Adrenal gland (tissue), 5 donors: ENCODE results near the gene ADAMTS12.

Experiments
- POLR2A ChIP-seq, 2 donors: fragments of 450-650 bp; IDR thresholded peaks; one replicate each; pipeline ENCODE4 v1.6.1; 2017; ENCODE audit warnings: antibody characterized with exemption in 2 of 2, mild to moderate bottlenecking in 2 of 2, moderate library complexity in 1 of 2
- TF ChIP-seq, protein P1 (sequence below), 6 experiments: fragments of 450-650 bp in 4 of 6; fragments of 200-600 bp in 2 of 6; sonication (generic) in 1 of 6; IDR thresholded peaks; 1 replicate in 5 of 6; 2 replicates in 1 of 6; pipeline versions ENCODE4 v1.5.1 to v1.8.0; 2016 to 2021; ENCODE audit warnings: antibody characterized with exemption in 6 of 6, mild to moderate bottlenecking in 2 of 6, moderate library complexity in 1 of 6
- donor health status: DM: no; HTN: no; CAD: no.

DNA sequence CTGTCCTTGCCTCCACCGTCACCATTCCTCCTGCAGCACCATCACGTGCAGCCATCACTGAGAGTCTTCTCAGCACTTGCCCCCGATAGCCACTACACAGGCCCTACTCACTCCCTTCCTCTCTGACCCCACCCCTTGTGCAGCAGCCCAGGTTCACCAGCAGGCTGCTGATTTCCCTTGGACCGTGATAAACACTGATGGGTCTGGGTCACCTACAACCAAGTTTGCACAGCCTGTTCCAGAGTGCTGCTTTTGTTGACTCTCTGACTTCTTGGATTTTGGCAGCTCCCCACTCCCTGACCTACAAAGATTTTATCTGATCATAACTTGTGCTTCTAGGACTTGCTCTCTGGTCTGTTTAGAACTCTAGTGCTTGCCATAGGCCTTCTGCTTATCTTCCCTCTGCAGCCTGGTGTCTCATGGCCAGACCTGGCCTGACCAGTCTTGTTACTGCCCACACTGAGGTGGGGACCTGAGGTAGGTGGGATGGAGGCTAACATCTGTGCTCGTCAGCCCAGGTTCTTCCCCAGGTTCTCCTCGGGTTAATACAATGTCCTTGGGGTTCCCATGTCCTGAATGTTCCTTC lies 341.7 kb downstream of the ADAMTS12 start:
- TF ChIP-seq, protein P1, sequence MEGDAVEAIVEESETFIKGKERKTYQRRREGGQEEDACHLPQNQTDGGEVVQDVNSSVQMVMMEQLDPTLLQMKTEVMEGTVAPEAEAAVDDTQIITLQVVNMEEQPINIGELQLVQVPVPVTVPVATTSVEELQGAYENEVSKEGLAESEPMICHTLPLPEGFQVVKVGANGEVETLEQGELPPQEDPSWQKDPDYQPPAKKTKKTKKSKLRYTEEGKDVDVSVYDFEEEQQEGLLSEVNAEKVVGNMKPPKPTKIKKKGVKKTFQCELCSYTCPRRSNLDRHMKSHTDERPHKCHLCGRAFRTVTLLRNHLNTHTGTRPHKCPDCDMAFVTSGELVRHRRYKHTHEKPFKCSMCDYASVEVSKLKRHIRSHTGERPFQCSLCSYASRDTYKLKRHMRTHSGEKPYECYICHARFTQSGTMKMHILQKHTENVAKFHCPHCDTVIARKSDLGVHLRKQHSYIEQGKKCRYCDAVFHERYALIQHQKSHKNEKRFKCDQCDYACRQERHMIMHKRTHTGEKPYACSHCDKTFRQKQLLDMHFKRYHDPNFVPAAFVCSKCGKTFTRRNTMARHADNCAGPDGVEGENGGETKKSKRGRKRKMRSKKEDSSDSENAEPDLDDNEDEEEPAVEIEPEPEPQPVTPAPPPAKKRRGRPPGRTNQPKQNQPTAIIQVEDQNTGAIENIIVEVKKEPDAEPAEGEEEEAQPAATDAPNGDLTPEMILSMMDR (IDR thresholded peaks at IDR 0.05), result no peak
- no peak for TF ChIP-seq POLR2A (IDR thresholded peaks at IDR 0.05)
